SHP77 (cell line): ENCODE results near the gene RAB11FIP3.

Experiments
- DNase-seq, 2 experiments: peaks; one replicate each; lab custom pipeline; 2025; lab: John Stamatoyannopoulos, UW

Gene RAB11FIP3

DNA sequence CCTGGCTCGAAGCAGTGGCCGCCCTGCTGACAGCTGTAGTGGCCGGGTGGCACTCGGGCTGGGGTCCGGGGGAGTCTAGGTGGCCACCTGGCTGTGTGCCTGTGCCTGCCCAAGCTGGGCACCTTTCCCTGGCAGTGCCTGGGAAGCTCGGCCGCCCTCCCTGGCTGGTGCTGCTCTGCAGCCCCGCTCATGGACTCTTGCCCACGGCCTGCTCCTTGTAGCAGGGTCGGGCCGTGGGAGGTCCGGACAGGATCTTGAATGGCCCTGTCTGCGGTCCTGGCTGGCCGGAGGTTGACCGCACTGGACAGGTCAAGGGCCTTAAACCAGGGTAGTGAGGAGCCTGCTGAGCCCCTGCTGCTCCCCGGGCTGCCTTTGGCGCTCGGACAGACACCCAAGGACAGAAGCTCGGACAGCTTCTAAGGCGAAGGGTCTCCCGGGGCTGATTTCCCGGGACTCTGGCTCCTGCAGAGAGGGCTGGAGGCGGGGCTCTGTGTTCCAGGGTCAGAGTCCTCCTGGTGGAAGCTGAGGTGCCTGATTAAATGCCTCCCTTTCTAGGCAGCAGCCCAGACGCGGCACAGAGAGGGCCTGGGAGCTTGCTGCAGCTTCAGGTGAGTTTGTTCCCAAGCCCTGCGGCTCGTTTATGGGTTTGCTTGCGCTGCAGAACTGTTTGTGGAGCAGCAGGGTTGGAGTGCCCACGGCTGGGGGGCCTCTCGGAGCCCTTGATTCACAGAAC lies 108.1 kb downstream of the RAB11FIP3 start:
- DNase-seq, result no peak

DNA sequence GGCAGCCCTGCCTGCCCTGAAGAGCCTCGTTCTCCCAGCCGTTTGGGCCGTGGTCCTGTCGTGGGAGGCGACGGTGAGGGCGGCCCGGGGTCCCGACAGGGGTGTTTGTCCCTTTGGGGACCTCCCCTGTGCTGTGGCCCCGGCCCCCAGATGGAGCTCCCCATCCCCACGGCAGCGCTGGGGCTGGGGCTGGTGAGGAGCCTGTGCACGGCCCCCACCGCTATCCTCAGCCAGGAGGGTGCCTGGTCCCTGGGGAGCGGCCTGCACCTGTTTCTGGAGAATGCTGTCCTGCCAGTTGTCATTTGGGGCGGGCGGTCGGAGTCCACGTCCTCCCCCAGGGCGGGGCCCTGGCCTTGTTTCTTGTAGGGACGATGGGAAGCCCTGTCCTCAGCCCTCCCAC lies 108.7 kb downstream of the RAB11FIP3 start:
- DNase-seq, result no peak

DNA sequence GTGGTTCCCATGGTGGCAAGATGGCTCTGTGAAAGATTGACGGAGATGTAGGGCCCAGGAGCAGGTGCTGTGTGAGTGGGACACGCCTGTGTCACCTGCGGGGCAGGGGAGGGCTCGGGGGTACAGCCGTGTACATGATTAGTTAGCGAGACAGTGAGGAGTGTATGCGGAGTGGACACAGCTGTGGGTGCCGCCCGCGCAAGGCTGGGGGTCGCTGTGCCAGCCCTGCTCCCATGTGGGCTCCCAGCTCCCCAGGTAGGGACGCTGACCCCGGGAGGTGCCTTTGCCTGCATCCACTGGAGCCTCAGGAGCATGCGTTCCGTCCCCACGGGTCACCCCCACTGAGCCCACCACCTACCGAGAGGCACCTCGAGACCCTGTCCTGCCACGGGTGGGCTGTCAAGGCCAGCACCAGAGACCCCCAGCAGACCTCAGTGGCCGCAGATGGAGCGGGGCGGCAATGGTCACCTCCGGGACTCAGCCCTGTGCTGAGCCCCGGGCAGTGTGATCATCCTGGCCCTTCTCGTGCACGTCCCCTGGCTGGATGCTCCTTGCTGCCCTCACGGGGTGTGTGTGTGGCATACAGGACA lies 109.5 kb downstream of the RAB11FIP3 start:
- no peak for DNase-seq

DNA sequence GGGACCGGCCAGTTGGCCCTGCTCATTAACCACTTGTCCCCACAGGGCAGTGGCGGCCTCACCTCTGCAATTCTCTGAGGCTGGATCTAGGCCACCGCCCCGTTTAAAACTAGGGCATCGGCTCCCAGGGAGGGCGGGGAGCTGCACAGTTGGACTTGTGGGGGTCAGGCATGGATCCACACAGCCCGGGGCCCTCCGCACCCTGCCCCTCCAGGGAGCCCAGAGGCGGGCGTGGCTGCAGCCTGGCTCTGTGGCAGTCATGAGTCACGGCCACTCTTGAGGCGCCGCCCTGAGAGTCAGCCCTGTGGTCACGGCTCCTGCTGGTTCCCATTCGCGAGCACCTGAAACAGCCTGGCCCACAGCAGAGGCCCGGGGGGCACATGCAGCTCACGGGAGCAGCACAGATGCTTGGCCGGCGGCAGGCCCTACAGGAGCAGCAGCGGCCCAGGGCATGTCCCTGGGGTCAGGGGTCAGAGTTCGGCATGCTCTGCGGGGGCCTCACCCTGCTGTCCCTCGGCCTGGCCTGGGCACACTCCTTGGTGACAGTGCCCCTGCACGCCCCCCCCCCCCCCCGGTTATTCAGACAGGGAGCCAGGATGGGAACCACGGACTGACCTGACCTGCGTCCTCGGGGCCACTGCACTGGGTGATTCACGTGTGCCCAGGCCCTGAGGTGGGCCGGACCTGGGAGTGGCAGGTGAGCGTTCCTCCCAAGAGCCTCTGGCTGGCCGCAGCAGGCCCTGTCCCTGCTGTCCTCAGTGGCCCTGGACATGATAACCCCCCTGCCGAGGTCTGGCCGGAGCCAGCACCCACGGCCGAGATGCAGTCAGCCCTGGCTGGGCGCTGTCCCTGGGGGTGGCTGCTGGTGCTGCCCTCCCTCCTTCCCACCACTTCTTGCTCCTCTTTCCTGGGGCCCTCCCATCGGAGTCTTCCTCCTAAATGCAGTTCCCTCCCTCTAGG lies 110.3 kb downstream of the RAB11FIP3 start:
- DNase-seq, result no peak

DNA sequence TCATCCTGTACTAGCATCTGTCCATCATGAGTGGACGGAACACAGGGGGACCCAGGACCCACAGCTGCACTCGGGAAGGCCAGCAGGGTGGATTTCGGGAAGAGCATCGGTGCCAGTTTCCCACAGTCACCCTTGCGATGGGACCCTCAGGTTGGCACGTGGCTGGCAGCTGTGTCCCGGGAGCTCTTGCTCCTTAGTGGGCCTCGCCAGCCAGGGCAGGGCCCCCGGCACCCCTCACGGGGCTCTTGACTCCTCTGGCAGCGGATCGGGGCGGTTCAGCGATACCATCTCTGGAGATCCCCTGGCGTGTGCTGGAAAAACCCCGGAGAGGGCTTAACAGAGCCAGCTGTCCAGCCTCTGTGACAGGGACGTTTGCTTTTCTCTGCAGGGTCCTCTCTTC lies 111.3 kb downstream of the RAB11FIP3 start:
- no peak for DNase-seq

- no peak for DNase-seq
These were observed 112.2 kb downstream of the RAB11FIP3 start for GRCh38 chr16:537415-538335.

GRCh38 chr16:539901-540530 lies 114.6 kb downstream of the RAB11FIP3 start:
- no peak for DNase-seq

DNA sequence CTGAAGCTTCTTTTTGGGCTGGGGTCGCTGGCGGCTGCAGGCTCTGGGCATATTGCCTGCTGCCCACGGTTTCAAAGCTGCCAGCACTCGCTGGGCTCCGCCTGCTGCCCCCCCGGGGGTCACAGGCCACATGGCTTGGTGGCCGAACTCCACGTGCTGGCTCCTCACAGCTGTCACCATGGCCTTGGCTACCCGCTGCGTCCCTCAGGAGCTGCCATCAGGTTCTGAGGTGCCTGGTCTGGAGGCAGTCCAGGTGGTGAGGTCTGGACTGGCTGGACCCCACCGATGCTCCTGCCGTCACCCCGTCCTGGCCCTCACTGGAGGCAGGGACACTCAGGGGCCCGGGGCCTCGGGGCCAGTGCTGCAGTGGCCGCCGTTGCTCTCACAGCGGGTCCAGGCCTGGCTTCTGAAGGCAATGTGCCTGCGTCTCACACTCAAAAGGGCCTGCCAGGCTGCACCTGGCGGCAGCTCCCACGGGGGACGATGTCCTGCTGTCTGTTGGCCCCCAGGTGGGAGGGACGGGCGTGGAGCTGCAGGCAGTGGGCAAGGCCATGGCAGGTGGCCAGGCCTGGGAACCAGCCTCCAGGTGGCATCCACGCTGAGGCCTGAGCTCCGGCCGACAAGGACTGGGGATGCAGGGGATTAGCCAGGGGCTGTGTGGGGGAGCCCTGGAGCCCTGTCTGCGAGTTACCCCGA lies 115.3 kb downstream of the RAB11FIP3 start:
- DNase-seq, result no peak

GRCh38 chr16:543301-544164 lies 118.1 kb downstream of the RAB11FIP3 start:
- DNase-seq, result no peak

GRCh38 chr16:544517-544916 lies 119.1 kb downstream of the RAB11FIP3 start:
- no peak for DNase-seq

- DNase-seq, result no peak
These were observed 121.7 kb downstream of the RAB11FIP3 start for GRCh38 chr16:546909-547770.

- DNase-seq, result no peak
These were observed 123.1 kb downstream of the RAB11FIP3 start for GRCh38 chr16:548586-548985.

DNA sequence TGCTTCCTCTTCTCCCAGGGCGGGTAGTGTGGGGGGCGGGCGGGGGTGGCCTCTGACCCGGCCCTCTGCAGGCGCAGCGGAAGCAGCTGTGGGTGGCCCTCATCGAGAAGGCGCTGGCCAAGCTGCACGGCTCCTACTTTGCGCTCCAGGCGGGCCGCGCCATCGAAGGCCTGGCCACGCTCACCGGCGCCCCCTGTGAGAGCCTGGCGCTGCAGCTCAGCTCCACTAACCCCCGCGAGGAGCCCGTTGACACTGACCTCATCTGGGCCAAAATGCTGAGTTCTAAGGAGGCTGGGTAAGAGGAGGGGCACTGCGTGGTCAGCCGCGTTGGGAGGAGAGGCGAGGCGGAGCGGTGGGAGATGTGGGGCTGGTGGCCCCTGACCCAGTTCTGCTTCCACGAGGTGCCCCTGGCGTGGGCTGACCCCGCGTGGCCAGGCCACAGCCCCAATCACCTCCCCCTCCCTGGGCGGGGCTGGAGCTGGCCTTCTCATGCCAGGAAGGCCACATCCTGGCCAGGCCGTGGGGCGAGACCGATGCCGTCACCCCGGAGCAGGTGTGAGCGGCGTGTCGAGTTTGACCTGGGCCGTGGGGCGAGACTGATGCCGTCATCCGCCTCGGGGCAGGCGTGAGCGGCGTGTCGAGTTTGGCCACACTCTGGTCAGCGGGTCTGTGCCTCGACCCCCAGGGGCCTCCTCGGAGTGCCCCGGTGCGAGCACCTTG lies 124.3 kb downstream of the RAB11FIP3 start:
- no peak for DNase-seq

DNA sequence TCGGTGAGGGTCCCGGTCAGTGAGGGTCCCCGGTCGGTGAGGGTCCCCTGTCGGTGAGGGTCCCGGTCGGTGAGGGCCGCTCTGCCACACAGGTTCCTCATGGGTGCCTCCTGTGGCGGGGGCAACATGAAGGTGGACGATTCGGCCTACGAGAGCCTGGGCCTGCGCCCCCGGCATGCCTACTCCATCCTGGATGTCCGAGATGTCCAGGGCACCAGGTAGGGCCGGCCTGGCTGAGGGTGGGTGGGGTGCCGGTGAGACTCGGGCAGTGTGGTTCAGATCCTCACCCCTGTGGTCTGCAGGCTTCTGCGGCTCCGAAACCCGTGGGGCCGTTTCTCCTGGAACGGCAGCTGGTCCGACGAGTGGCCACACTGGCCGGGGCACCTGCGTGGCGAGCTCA lies 125.8 kb downstream of the RAB11FIP3 start:
- DNase-seq, result no peak

- no peak for DNase-seq
These were observed 126.7 kb downstream of the RAB11FIP3 start for GRCh38 chr16:552171-552570.

- DNase-seq, result no peak
These were observed 128.3 kb downstream of the RAB11FIP3 start for GRCh38 chr16:553601-554296.

GRCh38 chr16:554297-554621 lies 128.8 kb downstream of the RAB11FIP3 start:
- no peak for DNase-seq
